SK-N-SH treated with all-trans-retinoic acid at 6 μM for 48 hours (cell line): Measurements from ENCODE around the gene KCNIP4.

ENCODE experiments used
- ATAC-seq: fragments of 200-7000 bp; cut with Tn5 transposase; 3 replicates; pipeline ENCODE4 v1.9.1; 2020; ENCODE audit warnings: mild to moderate bottlenecking, moderate library complexity
- ARNTL ChIP-seq: fragments of 450-650 bp; formaldehyde crosslinking; IDR thresholded peaks from 2 replicates; pipeline ENCODE4 v1.5.0; 2020; ENCODE audit warnings: low read depth, mild to moderate bottlenecking, moderate library complexity, borderline replicate concordance
- BACH2 ChIP-seq: fragments of 250-450 bp; sonication (Bioruptor Pico); IDR thresholded peaks from 2 replicates; pipeline ENCODE4 v1.9.0; 2021; ENCODE audit warnings: mild to moderate bottlenecking, borderline replicate concordance
- CREB5 ChIP-seq: fragments of 250-450 bp; sonication (Bioruptor Pico); IDR thresholded peaks from 2 replicates; pipeline ENCODE4 v1.5.1; 2020; ENCODE audit warnings: low read depth, mild to moderate bottlenecking, moderate library complexity
- CSDC2 ChIP-seq: fragments of 250-450 bp; sonication (Bioruptor Pico); IDR thresholded peaks from 2 replicates; pipeline ENCODE4 v1.5.0; 2020; ENCODE audit warnings: mild to moderate bottlenecking, moderate library complexity
- CSRNP3 ChIP-seq: fragments of 250-450 bp; sonication (Bioruptor Pico); IDR thresholded peaks from 2 replicates; pipeline ENCODE4 v1.5.1; 2021; ENCODE audit warnings: mild to moderate bottlenecking, moderate library complexity
- ESRRG ChIP-seq: fragments of 250-450 bp; sonication (Bioruptor Pico); IDR thresholded peaks from 2 replicates; pipeline ENCODE4 v1.6.1; 2021; ENCODE audit warnings: mild to moderate bottlenecking
- GLIS3 ChIP-seq: fragments of 250-450 bp; sonication (Bioruptor Pico); IDR thresholded peaks from 2 replicates; pipeline ENCODE4 v1.5.0; 2020; ENCODE audit warnings: mild to moderate bottlenecking, moderate library complexity
- ISL1 ChIP-seq: fragments of 250-450 bp; sonication (Bioruptor Pico); IDR thresholded peaks from 2 replicates; pipeline ENCODE4 v2.1.2; 2022; ENCODE audit warnings: mild to moderate bottlenecking, moderate library complexity
- OSR1 ChIP-seq: fragments of 250-450 bp; sonication (Bioruptor Pico); IDR thresholded peaks from 2 replicates; pipeline ENCODE4 v1.8.0; 2022; ENCODE audit warnings: moderate library complexity, mild to moderate bottlenecking, inconsistent platforms
- PATZ1 ChIP-seq: fragments of 250-450 bp; sonication (Bioruptor Pico); IDR thresholded peaks from 2 replicates; pipeline ENCODE4 v1.8.0; 2020; ENCODE audit warnings: mild to moderate bottlenecking, moderate library complexity, borderline replicate concordance
- POU6F1 ChIP-seq: fragments of 250-450 bp; sonication (Bioruptor Pico); IDR thresholded peaks from 2 replicates; pipeline ENCODE4 v1.8.0; 2021; ENCODE audit warnings: low read depth, mild to moderate bottlenecking, moderate library complexity, borderline replicate concordance
- TCF4 ChIP-seq: fragments of 250-450 bp; sonication (Bioruptor Pico); IDR thresholded peaks from 2 replicates; pipeline ENCODE4 v1.8.0; 2021; ENCODE audit warnings: mild to moderate bottlenecking, moderate library complexity, borderline replicate concordance
- TOX ChIP-seq: fragments of 250-450 bp; sonication (Bioruptor Pico); IDR thresholded peaks from 2 replicates; pipeline ENCODE4 v1.8.0; 2021; ENCODE audit warnings: mild to moderate bottlenecking, moderate library complexity, borderline replicate concordance
- ZC3H10 ChIP-seq: fragments of 250-450 bp; sonication (Bioruptor Pico); IDR thresholded peaks from 2 replicates; pipeline ENCODE4 v1.5.1; 2021; ENCODE audit warnings: mild to moderate bottlenecking, moderate library complexity
- ZFP3 ChIP-seq: fragments of 250-450 bp; sonication (Bioruptor Pico); IDR thresholded peaks from 2 replicates; pipeline ENCODE4 v1.5.0; 2020; ENCODE audit warnings: mild to moderate bottlenecking, moderate library complexity
- ZFP30 ChIP-seq: fragments of 450-650 bp; formaldehyde crosslinking; IDR thresholded peaks from 2 replicates; pipeline ENCODE4 v1.5.0; 2022; ENCODE audit warnings: mild to moderate bottlenecking, moderate library complexity
- ZNF565 ChIP-seq: fragments of 450-650 bp; formaldehyde crosslinking; conservative IDR thresholded peaks from 2 replicates; pipeline ENCODE4 v1.5.0; 2020; ENCODE audit warnings: low read depth, mild to moderate bottlenecking, moderate library complexity
- ZNF70 ChIP-seq: fragments of 450-650 bp; formaldehyde crosslinking; IDR thresholded peaks from 2 replicates; pipeline ENCODE4 v1.5.0; 2020; ENCODE audit warnings: mild to moderate bottlenecking, moderate library complexity
- ZNF8 ChIP-seq: fragments of 450-650 bp; formaldehyde crosslinking; IDR thresholded peaks from 2 replicates; pipeline ENCODE4 v1.5.0; 2020; ENCODE audit warnings: mild to moderate bottlenecking, moderate library complexity
- TF ChIP-seq, protein P1 (sequence below): fragments of 250-450 bp; sonication (Bioruptor Pico); IDR thresholded peaks from 2 replicates; pipeline ENCODE4 v1.5.0; 2020; ENCODE audit warnings: mild to moderate bottlenecking, moderate library complexity

The KCNIP4 gene

GRCh38 chr4:21457086-21457840, 491.3 kb downstream of the KCNIP4 start:
- TF ChIP-seq CSDC2 (CRISPR knock-in tag) = no peak
- TF ChIP-seq CREB5 (CRISPR knock-in tag) = no peak
- no peak for TF ChIP-seq ESRRG (CRISPR knock-in tag)
- no peak for TF ChIP-seq BACH2 (CRISPR knock-in tag)
- TF ChIP-seq, protein P1, sequence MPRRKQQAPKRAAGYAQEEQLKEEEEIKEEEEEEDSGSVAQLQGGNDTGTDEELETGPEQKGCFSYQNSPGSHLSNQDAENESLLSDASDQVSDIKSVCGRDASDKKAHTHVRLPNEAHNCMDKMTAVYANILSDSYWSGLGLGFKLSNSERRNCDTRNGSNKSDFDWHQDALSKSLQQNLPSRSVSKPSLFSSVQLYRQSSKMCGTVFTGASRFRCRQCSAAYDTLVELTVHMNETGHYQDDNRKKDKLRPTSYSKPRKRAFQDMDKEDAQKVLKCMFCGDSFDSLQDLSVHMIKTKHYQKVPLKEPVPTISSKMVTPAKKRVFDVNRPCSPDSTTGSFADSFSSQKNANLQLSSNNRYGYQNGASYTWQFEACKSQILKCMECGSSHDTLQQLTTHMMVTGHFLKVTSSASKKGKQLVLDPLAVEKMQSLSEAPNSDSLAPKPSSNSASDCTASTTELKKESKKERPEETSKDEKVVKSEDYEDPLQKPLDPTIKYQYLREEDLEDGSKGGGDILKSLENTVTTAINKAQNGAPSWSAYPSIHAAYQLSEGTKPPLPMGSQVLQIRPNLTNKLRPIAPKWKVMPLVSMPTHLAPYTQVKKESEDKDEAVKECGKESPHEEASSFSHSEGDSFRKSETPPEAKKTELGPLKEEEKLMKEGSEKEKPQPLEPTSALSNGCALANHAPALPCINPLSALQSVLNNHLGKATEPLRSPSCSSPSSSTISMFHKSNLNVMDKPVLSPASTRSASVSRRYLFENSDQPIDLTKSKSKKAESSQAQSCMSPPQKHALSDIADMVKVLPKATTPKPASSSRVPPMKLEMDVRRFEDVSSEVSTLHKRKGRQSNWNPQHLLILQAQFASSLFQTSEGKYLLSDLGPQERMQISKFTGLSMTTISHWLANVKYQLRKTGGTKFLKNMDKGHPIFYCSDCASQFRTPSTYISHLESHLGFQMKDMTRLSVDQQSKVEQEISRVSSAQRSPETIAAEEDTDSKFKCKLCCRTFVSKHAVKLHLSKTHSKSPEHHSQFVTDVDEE = no peak
- no peak for ATAC-seq

- no peak for TF ChIP-seq ZNF70 (CRISPR knock-in tag)
- no peak for TF ChIP-seq POU6F1
- TF ChIP-seq ZFP30 (CRISPR knock-in tag) = no peak
- no peak for TF ChIP-seq TCF4 (CRISPR knock-in tag)
- no peak for TF ChIP-seq CREB5 (CRISPR knock-in tag)
- TF ChIP-seq ISL1 = no peak
- TF ChIP-seq ESRRG (CRISPR knock-in tag) = no peak
- TF ChIP-seq ZFP3 (CRISPR knock-in tag) = no peak
- TF ChIP-seq BACH2 (CRISPR knock-in tag) = no peak
- no peak for TF ChIP-seq ZNF8 (CRISPR knock-in tag)
- TF ChIP-seq ZC3H10 (CRISPR knock-in tag) = no peak
- no peak for TF ChIP-seq OSR1
- no peak for ATAC-seq
These were observed 493.7 kb downstream of the KCNIP4 start for GRCh38 chr4:21454831-21455230.

GRCh38 chr4:21454201-21454600, 494.4 kb downstream of the KCNIP4 start:
- TF ChIP-seq ZC3H10 (CRISPR knock-in tag) = no peak
- ATAC-seq = no peak

- no peak for ATAC-seq
- TF ChIP-seq TCF4 (CRISPR knock-in tag) = no peak
- TF ChIP-seq TOX (CRISPR knock-in tag) = no peak
- TF ChIP-seq, protein P1 = no peak
- no peak for TF ChIP-seq CSRNP3 (CRISPR knock-in tag)
- no peak for TF ChIP-seq GLIS3 (CRISPR knock-in tag)
- TF ChIP-seq PATZ1 (CRISPR knock-in tag) = no peak
- no peak for TF ChIP-seq ZNF565 (CRISPR knock-in tag)
- no peak for TF ChIP-seq ARNTL (CRISPR knock-in tag)
- no peak for TF ChIP-seq ZNF70 (CRISPR knock-in tag)
- TF ChIP-seq CSDC2 (CRISPR knock-in tag) = no peak
- no peak for TF ChIP-seq CREB5 (CRISPR knock-in tag)
- no peak for TF ChIP-seq ZFP30 (CRISPR knock-in tag)
These were observed 495.6 kb downstream of the KCNIP4 start for GRCh38 chr4:21452931-21453330.
